ENCODE measurements around the gene POLR2A.

DNA sequence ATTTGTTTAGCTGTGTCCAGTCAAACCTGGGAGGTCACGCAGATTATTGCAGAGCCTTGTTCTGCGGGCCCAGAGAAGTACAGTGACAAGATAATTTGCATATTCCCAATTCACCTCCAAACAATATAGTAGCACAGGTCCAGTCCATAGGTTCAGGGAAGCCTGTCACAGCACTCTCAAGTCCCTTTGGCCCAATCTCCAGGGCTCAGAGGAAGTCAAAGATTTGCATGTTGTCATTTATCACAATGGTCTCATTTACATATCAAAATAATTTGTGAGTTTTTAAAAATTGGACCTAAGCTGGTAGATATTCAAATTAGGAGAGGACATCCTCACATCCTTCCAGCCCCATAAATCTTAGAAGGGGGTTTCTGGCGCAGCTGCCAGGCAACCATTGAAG, 16.7 kb upstream of the POLR2A start:
- TF ChIP-seq, protein P1, sequence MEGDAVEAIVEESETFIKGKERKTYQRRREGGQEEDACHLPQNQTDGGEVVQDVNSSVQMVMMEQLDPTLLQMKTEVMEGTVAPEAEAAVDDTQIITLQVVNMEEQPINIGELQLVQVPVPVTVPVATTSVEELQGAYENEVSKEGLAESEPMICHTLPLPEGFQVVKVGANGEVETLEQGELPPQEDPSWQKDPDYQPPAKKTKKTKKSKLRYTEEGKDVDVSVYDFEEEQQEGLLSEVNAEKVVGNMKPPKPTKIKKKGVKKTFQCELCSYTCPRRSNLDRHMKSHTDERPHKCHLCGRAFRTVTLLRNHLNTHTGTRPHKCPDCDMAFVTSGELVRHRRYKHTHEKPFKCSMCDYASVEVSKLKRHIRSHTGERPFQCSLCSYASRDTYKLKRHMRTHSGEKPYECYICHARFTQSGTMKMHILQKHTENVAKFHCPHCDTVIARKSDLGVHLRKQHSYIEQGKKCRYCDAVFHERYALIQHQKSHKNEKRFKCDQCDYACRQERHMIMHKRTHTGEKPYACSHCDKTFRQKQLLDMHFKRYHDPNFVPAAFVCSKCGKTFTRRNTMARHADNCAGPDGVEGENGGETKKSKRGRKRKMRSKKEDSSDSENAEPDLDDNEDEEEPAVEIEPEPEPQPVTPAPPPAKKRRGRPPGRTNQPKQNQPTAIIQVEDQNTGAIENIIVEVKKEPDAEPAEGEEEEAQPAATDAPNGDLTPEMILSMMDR (IDR thresholded peaks at IDR 0.05) = no peak
- no peak for TF ChIP-seq POLR2A (IDR thresholded peaks at IDR 0.05)

Data from body of pancreas (tissue), 4 donors.